KOPT-K1 (cell line): Measurements from ENCODE around the gene CT55.
"Not testable (repeated sequence)": the region's sequence is repeated elsewhere in the genome, so short reads cannot be mapped to it uniquely, and the experiment has no call there.

Experiments
- H3K27ac ChIP-seq: fragments of 200-600 bp; sonication (generic); 2 replicates; pipeline ENCODE4 v1.5.1; 2016; ENCODE audit warnings: antibody characterized with exemption, mild to moderate bottlenecking, low read depth, low read length; ENCODE audit not compliant: poor library complexity, severe bottlenecking
- H3K36me3 ChIP-seq: fragments of 200-600 bp; sonication (generic); 2 replicates; pipeline ENCODE4 v1.5.1; 2017; ENCODE audit warnings: antibody characterized with exemption, mild to moderate bottlenecking, low read length, moderate library complexity; ENCODE audit not compliant: insufficient read depth
- H3K9me3 ChIP-seq: fragments of 200-600 bp; sonication (generic); 2 replicates; pipeline ENCODE4 v1.5.1; 2017; ENCODE audit warnings: antibody characterized with exemption, low read length, mild to moderate bottlenecking; ENCODE audit not compliant: insufficient read depth, poor library complexity, severe bottlenecking

The CT55 gene

GRCh38 chrX:135116064-135116463, 55.1 kb downstream of the CT55 start:
- not testable (repeated sequence) for H3K36me3 ChIP-seq, H3K9me3 ChIP-seq, H3K27ac ChIP-seq

- no peaks in the 10 kb centered on the region for H3K36me3 ChIP-seq
- H3K9me3 ChIP-seq = no peaks in the 10 kb centered on the region
- no peak overlapping the region for H3K27ac ChIP-seq
Observed at GRCh38 chrX:135114392-135114791, 56.8 kb downstream of the CT55 start.

GRCh38 chrX:135112743-135113142, 58.5 kb downstream of the CT55 start:
- H3K9me3 ChIP-seq = no peaks in the 10 kb centered on the region
- H3K27ac ChIP-seq = no peak overlapping the region
- H3K36me3 ChIP-seq = no peaks in the 10 kb centered on the region

GRCh38 chrX:135112096-135112729, 59.0 kb downstream of the CT55 start:
- Histone ChIP-seq H3K36me3 (no peaks in the 10 kb centered on the region), H3K27ac (no peak overlapping the region), H3K9me3 (no peaks in the 10 kb centered on the region)

- H3K36me3 ChIP-seq = no peaks in the 10 kb centered on the region
- no peaks in the 10 kb centered on the region for H3K9me3 ChIP-seq
- no peak overlapping the region for H3K27ac ChIP-seq
Observed at GRCh38 chrX:135109554-135109953, 61.6 kb downstream of the CT55 start.
